ENCODE data around the gene PEX14.

DNA sequence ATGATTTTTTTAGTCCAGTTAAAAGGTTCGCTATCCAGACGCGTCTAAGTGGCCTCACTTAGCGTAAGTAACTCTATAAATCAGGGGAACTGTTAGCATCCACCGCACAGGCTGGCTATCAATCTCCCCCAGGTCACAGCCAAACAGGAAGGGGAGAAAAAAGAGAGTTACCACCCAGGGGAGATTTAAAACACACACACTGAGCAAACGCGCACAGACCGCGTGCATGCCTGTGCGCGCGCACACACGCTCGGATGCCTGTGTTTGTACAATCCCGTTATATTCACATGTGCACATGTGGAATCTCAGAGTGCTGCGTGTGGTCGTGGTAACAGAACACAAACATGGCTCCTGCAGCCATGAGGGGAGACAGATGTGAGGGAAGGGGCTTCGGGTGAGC is 196.3 kb downstream of the PEX14 start:
- TF ChIP-seq, protein P1, sequence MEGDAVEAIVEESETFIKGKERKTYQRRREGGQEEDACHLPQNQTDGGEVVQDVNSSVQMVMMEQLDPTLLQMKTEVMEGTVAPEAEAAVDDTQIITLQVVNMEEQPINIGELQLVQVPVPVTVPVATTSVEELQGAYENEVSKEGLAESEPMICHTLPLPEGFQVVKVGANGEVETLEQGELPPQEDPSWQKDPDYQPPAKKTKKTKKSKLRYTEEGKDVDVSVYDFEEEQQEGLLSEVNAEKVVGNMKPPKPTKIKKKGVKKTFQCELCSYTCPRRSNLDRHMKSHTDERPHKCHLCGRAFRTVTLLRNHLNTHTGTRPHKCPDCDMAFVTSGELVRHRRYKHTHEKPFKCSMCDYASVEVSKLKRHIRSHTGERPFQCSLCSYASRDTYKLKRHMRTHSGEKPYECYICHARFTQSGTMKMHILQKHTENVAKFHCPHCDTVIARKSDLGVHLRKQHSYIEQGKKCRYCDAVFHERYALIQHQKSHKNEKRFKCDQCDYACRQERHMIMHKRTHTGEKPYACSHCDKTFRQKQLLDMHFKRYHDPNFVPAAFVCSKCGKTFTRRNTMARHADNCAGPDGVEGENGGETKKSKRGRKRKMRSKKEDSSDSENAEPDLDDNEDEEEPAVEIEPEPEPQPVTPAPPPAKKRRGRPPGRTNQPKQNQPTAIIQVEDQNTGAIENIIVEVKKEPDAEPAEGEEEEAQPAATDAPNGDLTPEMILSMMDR (IDR thresholded peaks at IDR 0.05; ENCODE audit: low read length) = no peak
- no peak for TF ChIP-seq EZH2 (IDR thresholded peaks at IDR 0.05; ENCODE audit: borderline replicate concordance, low read length)
